HepG2 (cell line): ENCODE data around the gene ARHGAP15.

Experiments used
- EZH2 ChIP-seq: conservative IDR thresholded peaks from 2 replicates; pipeline ENCODE4 v1.6.1; 2012; ENCODE audit warnings: mild to moderate bottlenecking, low read depth, low read length, moderate library complexity
- GPN1 ChIP-seq: sonication (generic); formaldehyde crosslinking; IDR thresholded peaks from 2 replicates; pipeline ENCODE4 v1.5.1; 2020; ENCODE audit warnings: missing genetic modification reagents, borderline replicate concordance
- TF ChIP-seq, protein P1 (sequence below): sonication (generic); formaldehyde crosslinking; IDR thresholded peaks from 2 replicates; pipeline ENCODE4 v1.4.0; 2020; ENCODE audit warnings: mild to moderate bottlenecking, missing genetic modification reagents

DNA sequence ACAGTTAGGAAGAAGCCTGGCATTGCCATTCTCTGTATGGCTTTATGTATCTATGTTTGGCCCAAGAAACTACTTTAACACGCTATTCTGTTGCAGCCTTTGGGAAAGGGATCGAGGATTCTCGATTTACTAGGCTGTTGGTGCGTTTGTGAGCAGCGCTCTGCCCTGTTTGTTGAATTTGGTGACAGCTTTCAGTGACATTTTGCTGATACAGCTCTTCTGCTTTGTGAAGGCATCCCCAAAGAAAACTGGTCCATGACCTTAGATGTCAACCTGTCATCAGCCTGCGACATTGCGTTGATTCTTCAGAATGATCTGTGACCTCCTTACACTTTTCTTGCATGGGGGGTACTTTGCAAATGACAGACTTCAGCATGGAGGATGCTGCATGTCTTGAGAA, 431.5 kb downstream of the ARHGAP15 start:
- TF ChIP-seq, protein P1, sequence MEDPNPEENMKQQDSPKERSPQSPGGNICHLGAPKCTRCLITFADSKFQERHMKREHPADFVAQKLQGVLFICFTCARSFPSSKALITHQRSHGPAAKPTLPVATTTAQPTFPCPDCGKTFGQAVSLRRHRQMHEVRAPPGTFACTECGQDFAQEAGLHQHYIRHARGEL (CRISPR knock-in tag): no peak
- TF ChIP-seq EZH2 (no peak), GPN1 (CRISPR knock-in tag) (no peak)
